Fibroblast of pulmonary artery (primary cell): ENCODE measurements around the gene LLGL2.
"Not testable (repeated sequence)": the region's sequence is repeated elsewhere in the genome, so short reads cannot be mapped to it uniquely, and the experiment has no call there.

ENCODE experiments used
- DNase-seq: peaks from one replicate; pipeline ENCODE4 v3.0.0-alpha.2; 2010; ENCODE audit warnings: low read depth
- H3K4me3 ChIP-seq: replicated peaks from 2 replicates; pipeline ENCODE4 v1.5.1; 2011; ENCODE audit warnings: low read depth, mild to moderate bottlenecking, control low read depth, low read length, moderate library complexity
- TF ChIP-seq, protein P1 (sequence below): IDR thresholded peaks from 2 replicates; pipeline ENCODE4 v1.5.1; 2011; ENCODE audit warnings: mild to moderate bottlenecking, control low read depth, low read length, inconsistent platforms; ENCODE audit errors: missing control alignments

Gene LLGL2

GRCh38 chr17:75589919-75590303, 64.4 kb downstream of the LLGL2 start:
- DNase-seq = no peak
- no peak overlapping the region for H3K4me3 ChIP-seq
- TF ChIP-seq, protein P1, sequence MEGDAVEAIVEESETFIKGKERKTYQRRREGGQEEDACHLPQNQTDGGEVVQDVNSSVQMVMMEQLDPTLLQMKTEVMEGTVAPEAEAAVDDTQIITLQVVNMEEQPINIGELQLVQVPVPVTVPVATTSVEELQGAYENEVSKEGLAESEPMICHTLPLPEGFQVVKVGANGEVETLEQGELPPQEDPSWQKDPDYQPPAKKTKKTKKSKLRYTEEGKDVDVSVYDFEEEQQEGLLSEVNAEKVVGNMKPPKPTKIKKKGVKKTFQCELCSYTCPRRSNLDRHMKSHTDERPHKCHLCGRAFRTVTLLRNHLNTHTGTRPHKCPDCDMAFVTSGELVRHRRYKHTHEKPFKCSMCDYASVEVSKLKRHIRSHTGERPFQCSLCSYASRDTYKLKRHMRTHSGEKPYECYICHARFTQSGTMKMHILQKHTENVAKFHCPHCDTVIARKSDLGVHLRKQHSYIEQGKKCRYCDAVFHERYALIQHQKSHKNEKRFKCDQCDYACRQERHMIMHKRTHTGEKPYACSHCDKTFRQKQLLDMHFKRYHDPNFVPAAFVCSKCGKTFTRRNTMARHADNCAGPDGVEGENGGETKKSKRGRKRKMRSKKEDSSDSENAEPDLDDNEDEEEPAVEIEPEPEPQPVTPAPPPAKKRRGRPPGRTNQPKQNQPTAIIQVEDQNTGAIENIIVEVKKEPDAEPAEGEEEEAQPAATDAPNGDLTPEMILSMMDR = no peak

GRCh38 chr17:75590314-75590761, 64.8 kb downstream of the LLGL2 start:
- TF ChIP-seq, protein P1 = no peak
- no peak for DNase-seq
- H3K4me3 ChIP-seq = no peak overlapping the region

DNA sequence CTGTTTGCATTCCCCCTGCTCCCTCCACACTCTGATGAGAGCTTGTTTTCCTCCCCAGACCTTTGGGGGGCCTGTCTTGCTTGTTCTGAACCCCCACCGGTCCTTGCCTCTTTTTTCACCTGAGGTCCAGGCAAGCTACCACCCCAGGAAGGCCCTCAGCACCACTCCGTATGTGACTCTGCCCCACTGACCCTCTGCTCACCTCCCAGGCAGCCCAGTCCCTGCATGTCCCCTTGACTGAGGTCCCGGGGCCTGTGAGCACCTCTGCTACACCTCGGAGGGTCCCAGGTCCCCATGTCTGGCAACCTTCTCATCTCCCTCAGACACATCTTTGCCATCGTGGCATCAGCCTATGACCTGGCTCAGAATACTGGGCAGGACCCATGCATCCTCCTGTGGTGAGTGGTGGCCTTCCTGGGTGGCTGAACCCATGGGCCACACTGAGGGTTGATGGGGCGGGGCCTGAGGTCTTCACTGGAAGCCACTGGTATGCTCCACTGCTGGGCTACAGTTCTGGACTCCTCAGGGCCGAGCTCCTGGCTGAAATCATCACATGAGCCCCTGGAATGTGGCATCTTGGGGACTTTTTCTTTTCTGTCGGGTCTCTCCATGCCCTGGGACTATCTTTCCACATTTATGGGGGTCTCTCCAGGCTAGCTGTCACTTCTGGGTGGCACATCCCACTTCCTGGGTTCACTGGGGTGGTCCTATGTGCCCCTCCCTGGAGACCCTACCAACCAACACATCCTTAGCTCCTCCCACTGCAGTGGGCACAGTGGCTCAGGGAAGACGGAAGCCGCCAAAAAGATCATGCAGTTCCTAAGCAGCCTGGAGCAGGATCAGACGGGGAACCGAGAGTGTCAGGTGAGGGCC, 65.6 kb downstream of the LLGL2 start:
- DNase-seq = no peak
- no peak overlapping the region for H3K4me3 ChIP-seq
- TF ChIP-seq, protein P1 = no peak

DNA sequence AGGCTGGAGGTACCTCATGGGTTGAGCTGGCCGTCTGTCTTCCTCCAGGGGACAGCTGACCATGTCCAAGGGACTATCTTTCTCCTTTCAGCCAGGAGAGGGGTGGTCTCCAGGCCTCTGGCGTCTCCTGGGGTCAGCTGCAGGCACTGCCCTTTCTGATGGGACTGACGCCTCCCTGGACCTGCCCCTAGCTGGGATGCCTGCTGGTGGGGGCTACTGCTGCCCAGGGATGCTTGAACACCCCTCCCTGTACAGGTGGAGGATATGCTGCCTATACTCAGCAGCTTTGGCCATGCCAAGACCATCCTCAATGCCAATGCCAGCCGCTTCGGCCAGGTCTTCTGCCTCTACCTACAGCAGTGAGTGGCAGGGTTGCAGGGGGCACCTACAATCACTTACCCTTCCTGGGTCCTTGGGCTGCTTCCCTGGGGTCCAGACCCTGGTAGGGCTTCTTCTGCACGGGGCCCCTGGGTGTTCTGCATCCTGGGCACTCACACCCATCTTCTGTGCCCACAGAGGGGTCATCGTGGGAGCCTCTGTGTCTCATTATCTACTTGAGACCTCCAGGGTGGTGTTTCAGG, 66.3 kb downstream of the LLGL2 start:
- no peak overlapping the region for H3K4me3 ChIP-seq
- DNase-seq = no peak
- TF ChIP-seq, protein P1 = no peak

- TF ChIP-seq, protein P1 = no peak
- H3K4me3 ChIP-seq = no peak overlapping the region
- no peak for DNase-seq
Observed at GRCh38 chr17:75592348-75593020, 67.0 kb downstream of the LLGL2 start.

- not testable (repeated sequence) for H3K4me3 ChIP-seq
Observed at GRCh38 chr17:75593430-75593829, 67.9 kb downstream of the LLGL2 start.

More at GRCh38 chr17:75593430-75593829, 67.9 kb downstream of the LLGL2 start:
- DNase-seq = not testable (repeated sequence)
